B cell (primary cell): ENCODE results near the gene TSPAN9. TPM values are rescaled to one million over a fixed set of nuclear protein-coding genes. Genes with fewer than 3 reads are reported as not detected.

Source experiments
- ATAC-seq: fragments of 200-7000 bp; cut with Tn5 transposase; one replicate; pipeline ENCODE4 v1.10.0; 2021; ENCODE audit warnings: low read depth, mild to moderate bottlenecking, moderate number of reproducible peaks, moderate library complexity
- CTCF ChIA-PET: fragments of 350-600 bp; sonication (Branson Sonifier 250); formaldehyde crosslinking; loops from one replicate; lab custom pipeline; 2021; ENCODE audit warnings: antibody characterized with exemption, inconsistent platforms; lab: Charles Lee
- POLR2A ChIA-PET: fragments of 350-600 bp; sonication (Branson Sonifier 250); formaldehyde crosslinking; loops from one replicate; lab custom pipeline; 2021; ENCODE audit warnings: antibody characterized with exemption; lab: Charles Lee
- DNase-seq: peaks from one replicate; pipeline ENCODE4 v3.0.0; 2013
- H2AFZ ChIP-seq: 2 replicates; pipeline ENCODE4 v1.6.1; 2012; ENCODE audit warnings: mild to moderate bottlenecking, low read depth, low read length; ENCODE audit not compliant: insufficient read depth, poor library complexity, severe bottlenecking
- H3K27ac ChIP-seq, 2 donors: 1 replicate in 1 of 2; 2 replicates in 1 of 2; pipeline ENCODE4 v1.5.1; 2012 to 2013; ENCODE audit warnings: low read length in 2 of 2, mild to moderate bottlenecking in 2 of 2, moderate library complexity in 1 of 2
- H3K27me3 ChIP-seq, 4 experiments: fragments of 200-600 bp in 1 of 4; sonication (generic) in 1 of 4; replicated peaks in 1 of 4; 1 replicate in 2 of 4; 2 replicates in 2 of 4; pipeline versions ENCODE4 v1.6.1 to v1.7.0; 2013 to 2016; ENCODE audit warnings: low read length in 3 of 4, mild to moderate bottlenecking in 2 of 4, mixed read lengths in 1 of 4, moderate library complexity in 1 of 4; ENCODE audit not compliant: insufficient read depth in 4 of 4, control insufficient read depth in 3 of 4; ENCODE audit errors: control extremely low read depth in 1 of 4
- H3K36me3 ChIP-seq, 2 experiments: replicated peaks in 1 of 2; 1 replicate in 1 of 2; 2 replicates in 1 of 2; pipeline versions ENCODE4 v1.6.1 to v1.7.1; 2013; ENCODE audit warnings: low read length in 1 of 2; ENCODE audit not compliant: insufficient read depth in 2 of 2, control insufficient read depth in 1 of 2; ENCODE audit errors: control extremely low read depth in 1 of 2, extremely low read depth in 1 of 2
- H3K4me1 ChIP-seq, 2 donors: fragments of 200-600 bp in 1 of 2; sonication (generic) in 1 of 2; 1 replicate in 1 of 2; 2 replicates in 1 of 2; pipeline versions ENCODE4 v1.5.1 to v1.6.1; 2013 to 2017; ENCODE audit warnings: low read length in 2 of 2; ENCODE audit not compliant: control insufficient read depth in 2 of 2, insufficient read depth in 2 of 2
- H3K4me2 ChIP-seq: replicated peaks from 2 replicates; pipeline ENCODE3; 2012; ENCODE audit warnings: mild to moderate bottlenecking, low read depth, low read length; ENCODE audit not compliant: poor library complexity, severe bottlenecking
- H3K4me3 ChIP-seq, 5 experiments: fragments of 200-600 bp in 1 of 5; sonication (generic) in 1 of 5; 1 replicate in 3 of 5; 2 replicates in 2 of 5; pipeline versions ENCODE4 v1.5.1 to v1.7.0; 2011 to 2016; ENCODE audit warnings: low read length in 4 of 5, mild to moderate bottlenecking in 4 of 5, low read depth in 2 of 5, control low read depth in 1 of 5, moderate library complexity in 1 of 5; ENCODE audit not compliant: insufficient read depth in 1 of 5; ENCODE audit errors: control extremely low read depth in 1 of 5, extremely low read depth in 1 of 5
- H3K79me2 ChIP-seq: fragments of 200-600 bp; sonication (generic); one replicate; pipeline ENCODE4 v1.6.0; 2016; ENCODE audit warnings: low read length; ENCODE audit not compliant: control insufficient read depth, insufficient read depth
- H3K9ac ChIP-seq: fragments of 200-600 bp; sonication (generic); 2 replicates; pipeline ENCODE4 v1.6.1; 2017; ENCODE audit warnings: mild to moderate bottlenecking, low read length, moderate library complexity
- H3K9me3 ChIP-seq, 3 donors: one replicate each; pipeline versions ENCODE4 v1.6.1 to v1.7.1; 2013; ENCODE audit warnings: low read length in 2 of 3; ENCODE audit not compliant: control insufficient read depth in 2 of 3, insufficient read depth in 1 of 3; ENCODE audit errors: control extremely low read depth in 1 of 3
- H4K20me1 ChIP-seq: 2 replicates; pipeline ENCODE4 v1.6.0; 2012; ENCODE audit warnings: mild to moderate bottlenecking, low read length; ENCODE audit not compliant: insufficient read depth, control insufficient read depth, poor library complexity, severe bottlenecking
- H3K27ac Mint-ChIP-seq: one replicate; pipeline ENCODE4 v1.8.0; 2021; ENCODE audit warnings: mixed read lengths
- H3K27me3 Mint-ChIP-seq: one replicate; pipeline ENCODE4 v1.8.0; 2021; ENCODE audit warnings: mixed read lengths
- H3K4me1 Mint-ChIP-seq: one replicate; pipeline ENCODE4 v1.8.0; 2021; ENCODE audit warnings: mixed read lengths
- H3K4me3 Mint-ChIP-seq: one replicate; pipeline ENCODE4 v1.8.0; 2021; ENCODE audit warnings: mixed read lengths
- H3K9me3 Mint-ChIP-seq: one replicate; pipeline ENCODE4 v1.8.0; 2022; ENCODE audit warnings: mixed read lengths; ENCODE audit not compliant: insufficient read depth
- CTCF ChIP-seq: fragments of 200-600 bp; IDR thresholded peaks from one replicate; pipeline ENCODE4 v1.8.0; 2022; ENCODE audit warnings: antibody characterized with exemption, mild to moderate bottlenecking
- EZH2 ChIP-seq: IDR thresholded peaks from 2 replicates; pipeline ENCODE4 v1.6.1; 2012; ENCODE audit warnings: borderline replicate concordance, low read depth, mild to moderate bottlenecking, moderate library complexity, low read length; ENCODE audit not compliant: insufficient read depth, poor library complexity, severe bottlenecking
- WGBS: methylation state at CpG from one replicate; pipeline ENCODE4 v1.1.5; 2013; ENCODE audit warnings: missing lambda C conversion rate; ENCODE audit not compliant: insufficient coverage; 5-methylcytosine and 5-hydroxymethylcytosine counted together
- intact Hi-C: fragments of 100-400 bp; cut with micrococcal nuclease; formaldehyde crosslinking; loops from one replicate; pipeline ENCODE4 v1.10.0; 2022
- polyA plus RNA-seq: library from polyadenylated mRNA; depleted of rRNA; stranded (reverse); fragments of >200 nt; gene quantifications from 2 replicates; pipeline ENCODE4 v1.2.3, GENCODE V29; 2012
- total RNA-seq, 2 donors: library from RNA; stranded (reverse); fragments of 120-200 nt in 1 of 2; gene quantifications; 1 replicate in 1 of 2; 2 replicates in 1 of 2; pipeline versions ENCODE4 v1.2.3 to v1.2.4, GENCODE V29; 2013 to 2022

The TSPAN9 gene
- total and polyA plus RNA-seq, 2 donors (not counting 1 experiment from before 2014, with no cell fraction given), result 0.15 to 0.37 TPM

GRCh38 chr12:3203713-3204112 is 126.5 kb downstream of the TSPAN9 start:
- POLR2A ChIA-PET, result no interaction called here

DNA sequence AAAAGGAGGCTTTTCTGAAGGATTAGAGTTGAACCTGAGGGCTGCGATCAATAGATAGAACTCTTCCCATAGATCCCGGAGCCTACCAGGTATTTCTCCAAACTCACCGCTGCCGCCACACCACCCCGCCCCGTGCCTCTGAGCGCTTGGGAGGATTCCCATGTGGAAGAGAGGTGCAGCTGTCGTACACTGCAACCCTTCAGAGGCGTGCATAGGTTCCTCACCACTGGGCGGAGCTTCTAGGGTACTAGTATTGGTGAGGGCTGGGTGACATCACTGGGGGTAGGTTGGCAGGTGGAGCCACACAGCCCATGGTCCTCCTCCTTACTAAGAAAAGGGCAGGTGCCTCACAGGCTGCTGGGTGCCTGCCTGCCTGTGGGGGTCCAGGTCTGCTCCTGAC is 127.0 kb downstream of the TSPAN9 start:
- Histone ChIP-seq H3K9ac (no peak overlapping the region), H3K27me3 (peaks cover 0 to 39% (median 18%) of the 10 kb centered on the region in 4 experiments), H4K20me1 (no peaks in the 10 kb centered on the region), H3K27ac (no peak overlapping the region), H3K9me3 (no peaks in the 10 kb centered on the region), H3K4me2 (no peak overlapping the region), H3K4me1 (peaks cover 15 to 34% of the 10 kb centered on the region in 2 donors), H3K4me3 (no peak overlapping the region), H3K79me2 (no peaks in the 10 kb centered on the region), H2AFZ (no peak overlapping the region), H3K36me3 (no peaks in the 10 kb centered on the region)
- Mint-ChIP-seq H3K27me3 (peaks cover 44% of the 10 kb centered on the region), H3K4me3 (no peak overlapping the region), H3K4me1 (peaks cover 11% of the 10 kb centered on the region), H3K9me3 (no peaks in the 10 kb centered on the region), H3K27ac (no peak overlapping the region)
- POLR2A ChIA-PET, result no interaction called here
- TF ChIP-seq EZH2 (no peak), CTCF (no peak)
- ATAC-seq (no peak), DNase-seq (no peak)
- intact Hi-C loops, result no loop called here
- 80% methylated on average over 8 of the region's 10 CpGs for WGBS
- CTCF ChIA-PET, result no interaction called here

More at GRCh38 chr12:3203713-3204112, 126.5 kb downstream of the TSPAN9 start:
- DNase-seq (no peak), ATAC-seq (no peak)
- Histone ChIP-seq H3K79me2 (no peaks in the 10 kb centered on the region), H4K20me1 (no peaks in the 10 kb centered on the region), H3K27me3 (peaks cover 0 to 43% (median 19%) of the 10 kb centered on the region in 4 experiments), H3K9ac (no peak overlapping the region), H3K36me3 (no peaks in the 10 kb centered on the region), H2AFZ (no peak overlapping the region), H3K9me3 (no peaks in the 10 kb centered on the region), H3K4me1 (peaks cover 15 to 36% of the 10 kb centered on the region in 2 donors), H3K4me2 (no peak overlapping the region), H3K27ac (no peak overlapping the region), H3K4me3 (no peak overlapping the region)
- intact Hi-C loops, result loop anchor here (2.0 kb wide), 1 partner anchor 131 kb away; no protein-coding TSS in a partner anchor
- no peak for TF ChIP-seq EZH2
- TF ChIP-seq CTCF, result no peak
- Mint-ChIP-seq H3K4me3 (no peak overlapping the region), H3K27ac (no peak overlapping the region), H3K4me1 (peaks cover 11% of the 10 kb centered on the region), H3K27me3 (peaks cover 47% of the 10 kb centered on the region), H3K9me3 (no peaks in the 10 kb centered on the region)
- CTCF ChIA-PET, result interaction anchor here (1.7 kb wide), 1 partner anchor 68 kb away, joined by 13 read pairs; no protein-coding TSS in a partner anchor
- 29% methylated on average over 1 of the region's 2 CpGs for WGBS
